Activated B cell treated with CpG ODN at 0.5 μM for 24 hours (primary cell): Measurements from ENCODE around the gene TNP1. TPM values are rescaled to one million over a fixed set of nuclear protein-coding genes. Genes with fewer than 3 reads are reported as not detected.

Experiments
- ATAC-seq: fragments of 200-7000 bp; cut with Tn5 transposase; one replicate; pipeline ENCODE4 v1.10.0; 2021; ENCODE audit warnings: low read depth, mild to moderate bottlenecking, moderate library complexity
- CTCF ChIA-PET: fragments of 350-600 bp; sonication (Branson Sonifier 250); formaldehyde crosslinking; loops from one replicate; lab custom pipeline; 2021; ENCODE audit warnings: antibody characterized with exemption; lab: Charles Lee
- POLR2A ChIA-PET: fragments of 350-600 bp; sonication (Branson Sonifier 250); formaldehyde crosslinking; loops from one replicate; lab custom pipeline; 2021; ENCODE audit warnings: antibody characterized with exemption; lab: Charles Lee
- DNase-seq: peaks from one replicate; pipeline ENCODE4 v3.0.0; 2022
- H3K27ac Mint-ChIP-seq: one replicate; pipeline ENCODE4 v1.8.0; 2020; ENCODE audit warnings: mixed read lengths
- H3K27me3 Mint-ChIP-seq: one replicate; pipeline ENCODE4 v1.8.0; 2021; ENCODE audit warnings: mixed read lengths
- H3K36me3 Mint-ChIP-seq: one replicate; pipeline ENCODE4 v1.8.0; 2021; ENCODE audit warnings: low read depth, mixed read lengths
- H3K4me1 Mint-ChIP-seq: one replicate; pipeline ENCODE4 v1.8.0; 2021; ENCODE audit warnings: mixed read lengths
- H3K4me3 Mint-ChIP-seq: one replicate; pipeline ENCODE4 v1.8.0; 2020; ENCODE audit warnings: mild to moderate bottlenecking, mixed read lengths
- H3K9me3 Mint-ChIP-seq: one replicate; pipeline ENCODE4 v1.8.0; 2020; ENCODE audit warnings: mixed read lengths
- CTCF ChIP-seq: fragments of 200-600 bp; IDR thresholded peaks from one replicate; pipeline ENCODE4 v1.8.0; 2022; ENCODE audit warnings: antibody characterized with exemption, mild to moderate bottlenecking
- intact Hi-C: fragments of 100-400 bp; cut with micrococcal nuclease; formaldehyde crosslinking; loops from one replicate; pipeline ENCODE4 v1.15.1; 2024
- total RNA-seq: library from RNA; stranded (reverse); gene quantifications from 2 replicates; pipeline ENCODE4 v1.2.3, GENCODE V29; 2022

The TNP1 gene
- total RNA-seq, 1 donor from 2014 or later, result not detected

- no peak overlapping the region for H3K4me3 Mint-ChIP-seq
- ChIA-PET CTCF (no interaction called here), POLR2A (no interaction called here)
- no peaks in the 10 kb centered on the region for H3K4me1 Mint-ChIP-seq
- DNase-seq, result no peak
- ATAC-seq, result no peak
- no peaks in the 10 kb centered on the region for H3K9me3 Mint-ChIP-seq
- intact Hi-C loops, result no loop called here
- no peak for TF ChIP-seq CTCF
- no peak overlapping the region for H3K27ac Mint-ChIP-seq
- H3K27me3 Mint-ChIP-seq, result peaks cover 6% of the 10 kb centered on the region
- no peaks in the 10 kb centered on the region for H3K36me3 Mint-ChIP-seq
These were observed 9.9 kb downstream of the TNP1 start for GRCh38 chr2:216849987-216850386.

DNA sequence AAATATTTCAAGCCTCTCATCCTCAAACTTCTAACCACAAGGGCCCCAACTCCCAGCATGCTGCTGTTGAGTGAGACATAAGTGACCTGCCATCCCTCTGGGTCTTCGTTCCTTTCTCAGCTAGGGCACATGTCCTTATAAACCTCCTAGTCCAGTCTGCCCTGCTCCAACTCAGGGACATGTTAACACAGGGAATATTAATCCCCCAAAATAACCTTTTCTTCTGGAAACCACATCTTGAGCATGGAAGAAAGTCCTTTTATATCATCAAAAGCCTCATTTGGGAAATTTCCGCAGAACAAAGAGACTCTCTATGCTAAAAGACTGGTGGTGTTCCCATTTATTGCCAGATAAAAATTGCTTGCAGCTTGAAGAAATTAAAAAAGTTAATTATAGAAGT lies 14.4 kb downstream of the TNP1 start:
- ChIA-PET POLR2A (no interaction called here), CTCF (no interaction called here)
- Mint-ChIP-seq H3K27ac (no peak overlapping the region), H3K4me1 (no peaks in the 10 kb centered on the region), H3K36me3 (no peaks in the 10 kb centered on the region), H3K4me3 (no peak overlapping the region), H3K9me3 (no peaks in the 10 kb centered on the region), H3K27me3 (peaks cover 8% of the 10 kb centered on the region)
- TF ChIP-seq CTCF, result no peak
- ATAC-seq (no peak), DNase-seq (no peak)
- intact Hi-C loops, result no loop called here

- ChIA-PET CTCF (no interaction called here), POLR2A (no interaction called here)
- Mint-ChIP-seq H3K36me3 (no peaks in the 10 kb centered on the region), H3K4me3 (no peak overlapping the region), H3K27me3 (peaks cover 4% of the 10 kb centered on the region), H3K4me1 (no peaks in the 10 kb centered on the region), H3K27ac (no peak overlapping the region), H3K9me3 (no peaks in the 10 kb centered on the region)
- ATAC-seq, result no peak
- intact Hi-C loops, result no loop called here
- DNase-seq, result no peak
- no peak for TF ChIP-seq CTCF
These were observed 17.2 kb downstream of the TNP1 start for GRCh38 chr2:216842636-216843035.

DNA sequence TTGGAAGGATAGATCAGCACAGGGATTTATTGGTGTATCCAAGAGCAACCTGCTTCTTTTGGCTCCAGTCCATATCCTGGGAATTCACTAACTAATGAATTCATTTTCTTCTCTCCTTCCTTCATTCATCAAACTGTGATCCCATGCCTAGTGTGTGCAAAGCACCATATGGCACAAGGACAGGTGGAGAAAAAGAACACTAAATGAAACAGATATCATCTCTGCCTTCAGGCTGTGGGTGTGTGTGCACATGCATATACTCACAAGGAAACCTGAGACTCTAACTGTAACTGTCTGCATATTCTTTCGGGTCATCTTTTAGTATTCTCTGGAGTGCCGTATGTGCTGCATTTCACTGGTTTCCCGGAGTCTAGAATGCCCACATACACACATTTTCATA lies 20.2 kb downstream of the TNP1 start:
- no peaks in the 10 kb centered on the region for H3K36me3 Mint-ChIP-seq
- ChIA-PET CTCF (no interaction called here), POLR2A (no interaction called here)
- H3K4me3 Mint-ChIP-seq, result no peak overlapping the region
- DNase-seq (no peak), ATAC-seq (no peak)
- TF ChIP-seq CTCF, result no peak
- intact Hi-C loops, result loop anchor here (5.0 kb wide), 1 partner anchor 618 kb away; no protein-coding TSS in a partner anchor
- no peaks in the 10 kb centered on the region for H3K9me3 Mint-ChIP-seq
- H3K27me3 Mint-ChIP-seq, result peaks cover 9% of the 10 kb centered on the region
- no peaks in the 10 kb centered on the region for H3K4me1 Mint-ChIP-seq
- H3K27ac Mint-ChIP-seq, result no peak overlapping the region

DNA sequence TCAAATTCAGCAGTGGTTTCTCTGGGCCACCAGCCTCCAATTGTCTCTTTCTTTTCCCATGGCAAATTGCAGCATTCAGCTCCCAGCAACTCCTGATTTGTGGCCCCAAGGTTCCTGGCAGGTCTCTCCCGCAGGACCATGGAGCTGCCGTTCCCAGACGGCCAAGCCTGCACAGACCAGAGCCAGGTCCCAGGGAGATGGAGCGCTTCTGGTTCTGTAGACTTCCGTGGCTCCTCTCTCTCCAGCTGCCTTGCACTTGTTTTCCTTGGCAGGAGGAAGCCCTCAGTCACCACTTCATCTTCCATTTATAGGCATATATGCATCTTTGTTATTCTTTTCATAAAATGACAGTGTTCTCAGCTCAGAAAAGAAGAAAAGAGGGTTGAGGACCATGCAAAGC lies 21.7 kb downstream of the TNP1 start:
- no peak for ATAC-seq
- H3K4me1 Mint-ChIP-seq, result no peaks in the 10 kb centered on the region
- no peak overlapping the region for H3K27ac Mint-ChIP-seq
- no peak for DNase-seq
- H3K27me3 Mint-ChIP-seq, result peaks cover 8% of the 10 kb centered on the region
- H3K36me3 Mint-ChIP-seq, result no peaks in the 10 kb centered on the region
- no peaks in the 10 kb centered on the region for H3K9me3 Mint-ChIP-seq
- intact Hi-C loops, result loop anchor here (5.0 kb wide), 1 partner anchor 619 kb away; no protein-coding TSS in a partner anchor
- ChIA-PET POLR2A (no interaction called here), CTCF (no interaction called here)
- TF ChIP-seq CTCF, result no peak
- H3K4me3 Mint-ChIP-seq, result no peak overlapping the region
